ENCODE data around the gene SLCO3A1. TPM values are rescaled to one million over a fixed set of nuclear protein-coding genes. Genes with fewer than 3 reads are reported as not detected.

SLCO3A1 gene
- total and polyA plus RNA-seq, 2 of the 8 experiments (the other 6 are each of a cell fraction or from before 2014, with no cell fraction given): 15.1 to 20.4 TPM

GRCh38 chr15:91861223-91861622 lies 7.7 kb downstream of the SLCO3A1 start:
- no peak overlapping the region for H2BK120ac ChIP-seq (replicated peaks; ENCODE audit: low read depth, low read length)
- no peak overlapping the region for H2AFZ ChIP-seq (ENCODE audit: low read length)
- no peak overlapping the region for H3K23ac ChIP-seq (ENCODE audit: insufficient read length)
- H3K14ac ChIP-seq (ENCODE audit: insufficient read length): no peak overlapping the region
- peaks cover 0 to 47% of the 10 kb centered on the region in 2 experiments; a peak in 2 of 4 replicates for H3K79me2 ChIP-seq (ENCODE audit: control insufficient read depth in 1 of 2, insufficient read depth in 2 of 2, low read length in 2 of 2)
- H3K4me2 ChIP-seq (ENCODE audit: insufficient read depth in 1 of 2, low read depth in 2 of 2, low read length in 2 of 2): no peak overlapping the region
- no peak overlapping the region for H2BK15ac ChIP-seq (ENCODE audit: low read length)
- CTCF ChIA-PET (ENCODE audit: partially characterized antibody): interaction anchor here (1.4 to 10.1 kb wide), 2 partner anchors 10 to 218 kb away, joined by 5 to 108 read pairs; partner anchors contain the start of gene SLCO3A1
- no peak overlapping the region for H2BK12ac ChIP-seq (ENCODE audit: low read depth, low read length)
- H3K79me1 ChIP-seq (ENCODE audit: low read depth, low read length): peaks cover 11% of the 10 kb centered on the region
- H3K23me2 ChIP-seq (ENCODE audit: low read depth, low read length): no peaks in the 10 kb centered on the region; the same call in 1 of the 2 replicates
- H2BK20ac ChIP-seq (ENCODE audit: low read length): no peak overlapping the region
- WGBS, 2 experiments (ENCODE audit: extremely low coverage in 1 of 2, insufficient coverage in 1 of 2, insufficient read length in 1 of 2, insufficient replicate concordance in 2 of 2, low coverage in 1 of 2, low lambda C conversion rate in 2 of 2, missing lambda C conversion rate in 1 of 2): 93% methylated on average over 6 of the region's 6 CpGs; no CpG with 5 or more reads in 1 of the 2 experiments
- H3K9me3 ChIP-seq (ENCODE audit: insufficient read depth in 2 of 2, low read depth in 1 of 2, low read length in 1 of 2): no peaks in the 10 kb centered on the region
- H3K27ac ChIP-seq (ENCODE audit: low read depth, low read length): no peak overlapping the region
- peaks cover 3 to 12% (median 6%) of the 10 kb centered on the region in 4 experiments for H3K4me1 ChIP-seq (replicated peaks in 1 of 4; ENCODE audit: control insufficient read depth in 3 of 4, insufficient read depth in 4 of 4, low read length in 3 of 4)
- H3K18ac ChIP-seq (ENCODE audit: extremely low read depth, low read length): no peak overlapping the region
- POLR2A ChIA-PET (ENCODE audit: partially characterized antibody): interaction anchor here (1.0 kb wide), 1 partner anchor 20 kb away, joined by 3 read pairs; no protein-coding TSS in a partner anchor
- H2AK5ac ChIP-seq (ENCODE audit: low read depth, low read length): no peak overlapping the region
- H3K4me3 ChIP-seq (ENCODE audit: extremely low read depth in 1 of 4, insufficient read depth in 2 of 4, low read depth in 3 of 4, low read length in 4 of 4): no peak overlapping the region
- no peak for FAIRE-seq
- no peak overlapping the region for H3K56ac ChIP-seq (replicated peaks; ENCODE audit: insufficient read length, low read depth, low read length)
- no peak overlapping the region for H4K5ac ChIP-seq (ENCODE audit: insufficient read length, low read depth, low read length)
- no peak overlapping the region for H3K9ac ChIP-seq (replicated peaks in 1 of 4; ENCODE audit: extremely low read depth in 1 of 4, low read depth in 3 of 4, low read length in 3 of 4)
- H4K91ac ChIP-seq (replicated peaks; ENCODE audit: insufficient read length, low read length): no peak overlapping the region
- H3K4ac ChIP-seq (replicated peaks; ENCODE audit: insufficient read length, low read depth, low read length): no peak overlapping the region
- H3K27me3 ChIP-seq (replicated peaks in 1 of 4; ENCODE audit: control insufficient read depth in 3 of 4, extremely low read depth in 1 of 4, insufficient read depth in 3 of 4, low read length in 3 of 4): no peaks in the 10 kb centered on the region
- H3K36me3 ChIP-seq (ENCODE audit: control insufficient read depth in 2 of 4, insufficient read depth in 4 of 4, low read length in 3 of 4): no peaks in the 10 kb centered on the region
- DNase-seq (ENCODE audit: low read depth in 1 of 2, low spot score in 2 of 2): no peak
- H4K8ac ChIP-seq (ENCODE audit: extremely low read depth, insufficient read depth, low read length): no peak overlapping the region
- H4K20me1 ChIP-seq (replicated peaks in 1 of 2; ENCODE audit: control insufficient read depth in 1 of 2, insufficient read depth in 2 of 2, low read length in 2 of 2): peaks cover 0 to 3% of the 10 kb centered on the region in 2 experiments
- H2BK5ac ChIP-seq (ENCODE audit: low read depth, low read length): no peak overlapping the region
